Measurements from ENCODE around the gene CDK11A.

DNA sequence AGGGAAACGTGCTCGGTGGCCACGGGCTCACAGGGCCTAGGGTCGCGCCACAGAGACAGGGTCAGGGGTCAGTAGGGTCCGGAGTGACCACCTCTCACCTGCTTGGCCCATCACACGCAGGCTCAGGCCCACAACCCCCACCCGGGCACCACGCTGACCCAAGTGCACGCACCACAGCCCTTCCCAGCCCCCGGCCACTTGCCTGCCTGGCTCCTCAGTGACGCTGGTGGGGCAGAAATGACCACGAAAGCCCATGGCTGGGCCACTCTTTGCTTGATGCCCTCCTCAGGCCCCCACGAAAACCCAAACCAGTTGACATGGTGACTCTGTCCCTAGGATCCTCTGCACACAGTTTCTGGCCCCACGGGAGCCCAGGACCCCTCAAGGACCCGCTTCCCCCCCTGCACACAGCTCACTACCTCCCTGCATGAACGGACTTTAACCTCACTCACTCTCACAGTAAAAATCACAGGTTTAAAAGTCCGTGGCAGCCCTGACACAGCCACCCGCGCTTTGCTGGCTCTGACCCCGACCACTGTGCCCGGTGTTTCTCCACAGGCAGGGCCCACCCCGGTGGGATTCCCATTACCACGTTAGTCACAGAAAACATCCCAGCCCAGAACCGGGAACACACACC lies 33.4 kb upstream of the CDK11A start:
- TF ChIP-seq NFRKB (IDR thresholded peaks at IDR 0.05) (no peak), SUZ12 (IDR thresholded peaks at IDR 0.05) (no peak), HDGF (IDR thresholded peaks at IDR 0.05; ENCODE audit: borderline replicate concordance) (no peak), CTBP1 (IDR thresholded peaks at IDR 0.05; ENCODE audit: borderline replicate concordance) (no peak), SP1 (IDR thresholded peaks at IDR 0.05) (no peak), TARDBP (IDR thresholded peaks at IDR 0.05) (no peak), BHLHE40 (IDR thresholded peaks at IDR 0.05; ENCODE audit: borderline replicate concordance) (no peak), ZNF384 (IDR thresholded peaks at IDR 0.05) (no peak), ELF4 (IDR thresholded peaks at IDR 0.05) (no peak), ARNT (IDR thresholded peaks at IDR 0.05) (no peak), FOXK2 (IDR thresholded peaks at IDR 0.05) (no peak), FOXA1 (IDR thresholded peaks at IDR 0.05) (no peak), FOXM1 (IDR thresholded peaks at IDR 0.05; ENCODE audit: borderline replicate concordance) (no peak)
- TF ChIP-seq, protein P1, sequence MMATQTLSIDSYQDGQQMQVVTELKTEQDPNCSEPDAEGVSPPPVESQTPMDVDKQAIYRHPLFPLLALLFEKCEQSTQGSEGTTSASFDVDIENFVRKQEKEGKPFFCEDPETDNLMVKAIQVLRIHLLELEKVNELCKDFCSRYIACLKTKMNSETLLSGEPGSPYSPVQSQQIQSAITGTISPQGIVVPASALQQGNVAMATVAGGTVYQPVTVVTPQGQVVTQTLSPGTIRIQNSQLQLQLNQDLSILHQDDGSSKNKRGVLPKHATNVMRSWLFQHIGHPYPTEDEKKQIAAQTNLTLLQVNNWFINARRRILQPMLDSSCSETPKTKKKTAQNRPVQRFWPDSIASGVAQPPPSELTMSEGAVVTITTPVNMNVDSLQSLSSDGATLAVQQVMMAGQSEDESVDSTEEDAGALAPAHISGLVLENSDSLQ (IDR thresholded peaks at IDR 0.05) = no peak
